Activated CD4-positive, alpha-beta T cell treated with anti-CD3 and anti-CD28 coated beads, Interleukin-2, amount 50 U/mL, for 16 hours (primary cell): ENCODE data around the gene BORA.
"Not testable (repeated sequence)": the region's sequence is repeated elsewhere in the genome, so short reads cannot be mapped to it uniquely, and the experiment has no call there.

Experiments used
- DNase-seq: peaks from one replicate; pipeline ENCODE4 v3.0.0-alpha.2; 2020

BORA gene

DNA sequence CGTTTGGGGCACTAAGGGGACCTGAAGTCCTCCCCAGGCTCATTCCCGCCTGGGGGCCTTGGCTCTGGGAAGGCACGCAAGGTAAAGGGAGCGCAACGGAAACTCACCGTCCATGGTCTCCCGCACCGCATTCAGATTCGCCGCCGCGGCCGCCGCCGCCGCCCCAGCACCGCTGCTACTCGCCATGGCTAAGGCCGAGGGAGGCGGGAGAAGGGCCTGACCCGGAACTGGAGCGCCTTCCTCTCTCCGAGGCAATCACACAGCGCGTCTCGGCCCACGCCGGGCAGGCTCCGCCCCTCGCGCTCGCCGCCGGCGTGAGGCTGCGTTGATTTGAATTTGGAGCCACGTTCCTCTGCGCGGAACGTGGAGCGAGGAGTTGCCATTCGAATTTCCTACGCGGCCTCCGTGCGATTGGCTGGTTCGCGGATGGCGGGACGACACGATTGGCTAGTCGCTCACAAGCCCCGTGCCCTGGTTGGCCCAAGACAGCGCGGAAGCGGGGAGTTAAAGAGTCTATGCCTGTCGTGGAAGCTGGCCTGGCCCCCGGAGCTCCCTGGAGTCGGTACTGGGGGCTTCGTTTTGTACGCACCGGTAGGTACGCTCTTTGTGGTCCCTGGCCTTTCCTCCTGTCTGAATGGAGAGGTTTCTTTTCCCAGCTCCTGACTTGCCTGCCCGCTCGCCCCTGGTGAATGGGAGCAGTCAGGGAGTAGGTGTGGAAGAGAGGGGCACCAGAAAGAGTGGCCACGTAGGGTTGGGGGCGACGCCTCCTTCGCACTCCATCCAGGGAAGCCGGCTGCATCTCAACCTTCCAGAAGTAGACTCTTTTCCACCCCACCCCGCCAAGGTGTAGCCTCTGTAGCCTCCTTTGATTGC, at the start of gene BORA, which contains the start of gene MZT1:
BORA (plus strand) TSS at position 507 of the 873 bp plus-strand sequence. CDS start 1,018 bp downstream, outside the sequence.
MZT1 (minus strand) TSS at position 213 of the 873 bp plus-strand sequence; CDS start at position 186, 27 bp downstream.
- DNase-seq: peak; percentile 98

DNA sequence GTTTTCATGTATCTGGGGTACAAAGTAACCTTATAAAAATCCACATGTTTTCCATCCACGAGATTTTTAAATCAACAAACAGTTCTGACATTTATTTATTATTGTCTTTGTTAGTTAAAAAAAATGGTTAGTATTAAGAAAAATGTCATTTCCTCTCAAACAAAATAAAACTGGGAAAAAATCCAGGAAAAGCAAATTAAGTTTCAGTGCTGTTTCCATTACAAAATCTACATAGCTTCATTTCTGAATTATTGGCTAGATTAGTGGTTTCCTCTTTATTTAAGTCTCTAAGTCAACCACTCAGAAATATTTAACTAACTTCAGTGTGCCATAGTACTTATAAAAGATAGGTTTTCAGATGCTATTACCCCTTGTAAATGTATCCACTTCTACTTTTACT, 49.4 kb upstream of the BORA start:
- no peak for DNase-seq

DNA sequence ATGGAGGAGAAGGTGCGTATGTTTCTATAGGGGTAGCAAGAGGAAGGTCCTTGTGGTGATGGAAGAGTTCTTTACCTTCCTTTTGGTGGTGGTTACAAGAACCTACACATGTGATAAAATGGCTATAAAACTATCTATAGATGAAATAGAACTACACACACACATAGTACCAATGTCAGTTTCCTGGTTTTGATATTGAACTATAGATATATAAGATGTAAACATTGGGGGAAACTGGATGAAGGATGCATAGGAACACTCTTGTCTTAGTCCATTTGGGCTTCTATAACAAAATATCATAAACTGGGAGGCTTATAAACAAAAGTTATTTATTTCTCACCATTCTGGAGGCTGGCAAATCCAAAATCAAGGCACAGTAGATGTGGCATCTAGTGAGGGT, 47.4 kb upstream of the BORA start:
- no peak for DNase-seq

DNA sequence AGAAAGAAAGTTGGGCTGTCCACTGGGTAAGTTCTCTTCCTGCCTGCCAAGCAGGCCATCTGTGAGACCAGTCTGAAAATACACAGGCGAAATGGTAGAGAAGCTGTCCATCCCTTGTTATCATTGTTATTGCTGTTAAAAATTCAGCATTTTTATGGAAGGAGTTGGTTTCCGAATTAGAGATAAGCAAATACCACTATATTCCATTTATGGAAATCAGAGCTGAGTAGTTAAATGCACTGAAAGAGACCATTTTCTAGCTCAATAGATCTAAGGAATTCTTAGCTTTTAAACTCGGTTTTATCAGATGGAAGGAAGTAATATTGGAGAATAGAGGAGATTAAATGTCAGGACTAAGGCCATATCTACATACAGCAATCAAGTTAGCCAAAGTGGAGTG, 41.0 kb upstream of the BORA start:
- DNase-seq: no peak

GRCh38 chr13:72689181-72689696, 38.5 kb upstream of the BORA start:
- DNase-seq: no peak

- DNase-seq: no peak
These were observed 34.7 kb upstream of the BORA start for GRCh38 chr13:72692884-72693514.

GRCh38 chr13:72693832-72694231, 33.9 kb upstream of the BORA start:
- DNase-seq: no peak

GRCh38 chr13:72694314-72694713, 33.4 kb upstream of the BORA start:
- DNase-seq: no peak

DNA sequence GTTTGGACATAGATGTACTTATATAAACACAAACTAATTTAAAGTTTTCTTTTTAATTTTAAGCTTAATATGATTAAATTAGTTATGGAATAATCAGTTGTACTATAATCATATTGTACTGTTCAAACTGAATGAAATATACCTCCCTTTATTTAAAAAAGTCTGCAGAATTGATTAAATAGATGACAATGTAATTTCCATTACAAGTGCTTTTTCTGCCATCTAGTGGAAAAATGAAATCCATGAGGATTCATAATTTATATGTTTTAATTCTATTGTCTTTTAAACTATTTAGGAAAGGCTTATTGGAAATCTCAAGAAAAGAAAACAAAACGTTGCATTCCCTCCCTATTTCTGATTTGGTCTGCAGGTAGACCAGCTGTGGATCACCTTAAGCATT, 31.1 kb upstream of the BORA start:
- no peak for DNase-seq

- no peak for DNase-seq
These were observed 29.6 kb upstream of the BORA start for GRCh38 chr13:72698164-72698563.

DNA sequence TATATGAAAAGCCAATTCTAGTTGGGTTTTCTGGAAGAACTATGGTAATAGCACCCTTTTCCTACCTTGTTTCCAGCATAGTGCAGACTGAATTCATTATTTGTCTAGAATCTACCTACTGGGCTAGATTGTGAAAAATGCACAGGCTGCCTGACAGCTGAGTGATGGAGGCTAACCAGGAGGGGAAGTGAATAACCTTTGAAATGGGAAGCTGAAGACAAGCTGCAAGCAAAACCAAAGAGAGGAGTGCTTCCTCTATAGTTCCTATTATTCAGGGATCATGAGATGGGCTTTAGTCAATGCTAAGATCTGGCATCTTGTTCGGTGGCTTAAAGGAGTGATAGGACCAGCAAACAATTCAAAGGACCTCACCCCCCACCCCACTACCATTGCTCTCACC, 27.2 kb upstream of the BORA start:
- DNase-seq: no peak

DNA sequence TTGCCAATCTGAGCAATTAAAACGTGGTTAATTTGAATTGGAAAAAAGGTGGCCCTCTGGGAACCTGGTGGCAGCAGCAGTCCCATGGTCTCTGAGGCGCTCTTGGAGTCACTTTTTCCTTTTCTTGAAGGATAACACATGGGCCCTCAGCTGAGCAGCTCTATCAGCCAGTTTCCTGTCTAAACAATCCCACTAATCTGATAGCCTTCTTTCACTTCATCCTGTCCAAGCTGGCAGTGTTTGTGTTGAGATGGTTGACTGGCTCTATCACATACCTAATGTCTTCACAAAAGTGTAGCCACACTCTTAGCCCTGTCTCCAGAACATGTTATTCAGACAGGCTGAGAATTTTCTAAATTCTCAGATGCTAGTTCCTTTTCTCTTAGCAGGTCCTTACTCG, 10.9 kb upstream of the BORA start:
- no peak for DNase-seq

- DNase-seq: not testable (repeated sequence)
These were observed 1.5 kb upstream of the BORA start for GRCh38 chr13:72726185-72726584.

DNA sequence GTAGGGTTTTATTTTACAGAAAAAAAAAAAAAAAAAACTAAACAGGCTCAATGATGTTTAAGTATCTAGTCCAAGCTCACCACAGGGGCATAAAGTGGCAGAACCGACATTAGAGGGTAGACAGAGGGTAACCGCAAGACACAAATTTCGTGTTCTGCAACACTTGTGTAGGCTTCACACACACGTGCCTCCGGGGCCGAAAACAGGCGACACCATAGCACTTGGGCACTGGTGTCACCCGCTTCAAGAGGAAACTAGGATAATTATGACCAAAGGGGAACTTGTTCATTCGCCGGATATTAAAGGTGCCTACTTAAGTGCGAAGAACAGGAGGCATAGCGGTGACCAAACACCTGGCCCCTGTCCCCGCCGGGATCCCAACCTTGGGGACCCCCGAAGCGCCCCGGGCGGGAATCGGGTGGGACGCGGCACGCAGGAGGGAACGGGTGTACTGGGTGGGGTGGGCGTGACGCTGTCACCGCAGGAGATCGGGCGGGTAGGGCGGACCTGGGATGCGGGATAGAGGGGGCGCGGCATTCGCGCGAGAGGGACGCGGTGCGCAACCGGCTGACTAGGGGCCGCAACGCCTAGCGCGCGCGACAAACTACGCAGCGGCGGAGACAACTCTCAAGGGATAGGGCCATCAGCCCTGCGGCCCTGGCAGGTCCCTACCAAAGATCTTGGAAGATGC, 852 bp upstream of the BORA start:
- peak; percentile 39 for DNase-seq

GRCh38 chr13:72728290-72728605, 525 bp downstream of the BORA start:
- no peak for DNase-seq

DNA sequence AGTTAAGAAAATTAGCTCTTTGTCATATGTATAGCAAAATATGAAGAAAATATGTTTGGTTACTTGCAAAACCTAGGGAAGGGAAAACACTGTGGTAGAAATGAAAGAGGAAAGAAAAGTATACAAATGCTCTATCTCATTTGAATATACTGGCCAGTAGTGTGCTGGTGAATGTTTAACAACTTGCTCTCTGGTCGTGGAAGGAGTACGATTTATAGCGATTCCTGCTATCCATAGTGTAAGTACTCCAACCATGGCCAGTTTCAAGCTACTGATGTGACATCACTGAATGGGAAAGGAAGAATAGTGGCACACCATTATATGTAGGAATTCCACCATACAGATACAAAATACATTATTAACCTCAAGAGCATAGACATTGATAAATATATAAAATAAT, 9.3 kb downstream of the BORA start:
- no peak for DNase-seq

DNA sequence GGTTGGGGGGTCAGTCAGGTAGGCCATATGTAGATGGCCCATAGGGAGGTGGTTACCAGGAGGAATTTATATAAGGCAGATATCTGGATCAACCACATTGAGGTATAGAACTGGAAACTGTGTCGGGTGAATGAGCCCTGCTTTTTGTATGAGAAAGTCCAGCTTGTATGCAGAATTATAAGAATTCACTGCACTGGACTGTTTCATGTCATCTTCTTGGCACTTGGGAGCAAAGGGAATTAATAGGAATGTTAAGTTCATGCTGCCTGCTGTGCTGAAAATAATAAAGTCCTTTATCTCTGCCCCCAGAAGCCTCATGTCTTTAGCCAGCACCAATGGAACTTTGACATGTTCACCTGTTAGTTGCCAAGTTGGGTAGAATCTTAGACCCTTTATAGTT, 12.3 kb downstream of the BORA start:
- no peak for DNase-seq

GRCh38 chr13:72745260-72745659, 17.5 kb downstream of the BORA start:
- DNase-seq: peak; percentile 46

DNA sequence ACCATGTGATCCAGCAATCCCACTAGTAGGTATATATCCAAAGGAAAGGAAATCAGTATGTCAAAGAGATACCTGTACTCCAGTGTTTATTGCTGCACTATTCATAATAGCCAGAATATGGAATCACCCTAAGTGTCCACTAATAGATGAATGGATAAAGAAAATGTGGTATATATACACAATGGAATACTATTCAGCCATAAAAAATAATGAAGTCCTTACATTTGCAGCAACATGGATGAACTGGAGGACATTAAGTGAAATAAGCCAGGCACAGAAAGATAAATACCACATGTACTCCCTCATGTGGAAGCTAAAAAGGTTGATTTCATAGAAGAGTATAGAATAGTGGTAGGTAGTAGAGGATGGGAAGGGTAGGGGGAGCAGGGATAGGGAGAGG, 23.5 kb downstream of the BORA start:
- DNase-seq: no peak

- no peak for DNase-seq
These were observed 26.4 kb downstream of the BORA start for GRCh38 chr13:72754111-72754510.

DNA sequence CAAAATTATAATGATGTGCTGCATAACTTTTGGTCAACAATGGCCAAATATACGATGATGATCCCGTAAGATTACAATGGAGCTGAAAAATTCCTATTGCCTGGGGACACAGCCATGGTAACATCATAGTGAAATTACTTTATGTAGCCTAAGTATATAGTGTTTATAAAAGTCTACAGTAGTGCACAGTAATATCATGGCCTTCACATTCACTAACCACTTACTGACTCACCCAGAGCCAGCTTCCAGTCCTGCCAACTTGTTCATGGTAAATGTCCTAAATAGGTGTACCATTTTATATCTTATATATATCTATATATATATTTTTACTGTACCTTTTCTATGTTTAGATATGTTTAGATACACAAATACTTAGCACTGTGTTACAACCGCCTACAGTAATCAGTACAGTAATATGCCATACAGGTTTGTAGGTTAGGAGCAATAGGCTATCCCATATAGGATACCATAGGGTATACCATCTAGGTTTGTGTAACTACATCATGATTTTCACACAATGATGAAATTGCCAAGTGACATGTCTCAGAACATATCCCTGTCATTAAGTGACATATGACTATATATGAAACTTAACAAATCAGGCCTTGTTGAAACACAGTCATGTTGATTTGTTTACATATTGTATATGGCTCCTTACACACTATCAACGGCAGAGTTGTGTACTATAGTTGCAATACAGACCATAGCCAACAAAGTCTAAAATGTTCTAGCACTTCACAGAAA, 30.2 kb downstream of the BORA start:
- DNase-seq: no peak

DNA sequence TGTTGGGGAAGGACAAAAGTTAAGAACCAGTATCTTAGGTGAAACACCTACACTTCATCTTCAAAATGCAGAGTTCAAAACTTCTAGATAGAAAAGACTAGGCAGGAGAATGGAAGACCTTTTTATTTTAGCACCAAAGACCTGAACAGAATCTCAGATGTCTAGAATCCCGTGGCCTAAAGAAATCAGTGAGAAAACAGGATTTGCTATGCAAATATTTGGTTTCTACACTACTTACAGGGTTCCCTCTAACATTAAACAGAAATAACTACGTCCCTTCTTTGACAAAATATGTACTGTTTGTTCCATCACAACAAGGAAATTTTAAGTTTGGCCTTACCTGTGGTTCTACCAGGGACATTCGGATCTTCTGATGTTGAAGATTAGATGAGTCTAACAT, 32.5 kb downstream of the BORA start:
- DNase-seq: no peak

DNA sequence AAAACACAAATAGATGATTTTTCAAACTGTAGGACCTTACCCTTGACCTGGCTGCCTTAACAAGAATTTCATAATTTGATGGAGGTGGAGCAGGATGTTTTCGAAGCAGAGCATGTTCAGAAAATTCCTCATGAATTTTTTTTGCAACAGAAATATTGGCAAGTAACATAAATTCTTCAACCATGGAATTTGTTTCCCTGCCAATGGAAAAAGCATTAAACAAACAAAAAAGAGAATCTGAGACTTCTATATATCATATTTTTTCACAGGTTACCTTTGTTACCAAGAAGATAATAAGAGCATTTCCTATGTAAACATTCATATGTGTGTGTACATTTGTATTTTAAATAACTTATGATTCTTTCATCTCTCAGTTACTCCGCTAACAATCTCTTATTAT, 35.7 kb downstream of the BORA start:
- no peak for DNase-seq
